IMR-90 (cell line): Measurements from ENCODE around the gene AOX1.
"Not testable (repeated sequence)": the region's sequence is repeated elsewhere in the genome, so short reads cannot be mapped to it uniquely, and the experiment has no call there.

ENCODE experiments used
- BHLHE40 ChIP-seq: fragments of 150-350 bp; IDR thresholded peaks from 2 replicates; pipeline ENCODE4 v1.6.1; 2016; ENCODE audit warnings: mild to moderate bottlenecking, low read depth, low read length
- CEBPB ChIP-seq: IDR thresholded peaks from 2 replicates; pipeline ENCODE4 v1.6.1; 2012; ENCODE audit warnings: low read depth, low read length, improper control_type of control experiment
- CHD1 ChIP-seq: IDR thresholded peaks from 2 replicates; pipeline ENCODE4 v1.6.1; 2012; ENCODE audit warnings: low read depth, low read length, improper control_type of control experiment
- CTCF ChIP-seq: conservative IDR thresholded peaks from 2 replicates; pipeline ENCODE4 v1.5.1; 2012; ENCODE audit warnings: mild to moderate bottlenecking, low read depth, low read length, improper control_type of control experiment
- MAFK ChIP-seq: IDR thresholded peaks from 2 replicates; pipeline ENCODE4 v1.6.1; 2012; ENCODE audit warnings: low read depth, low read length, improper control_type of control experiment
- MAZ ChIP-seq: IDR thresholded peaks from 2 replicates; pipeline ENCODE4 v1.6.1; 2012; ENCODE audit warnings: low read depth, mild to moderate bottlenecking, low read length, improper control_type of control experiment, moderate library complexity, borderline replicate concordance
- MXI1 ChIP-seq: IDR thresholded peaks from 2 replicates; pipeline ENCODE4 v1.6.1; 2012; ENCODE audit warnings: low read depth, mild to moderate bottlenecking, low read length, moderate library complexity, borderline replicate concordance
- NFE2L2 ChIP-seq: fragments of 150-350 bp; IDR thresholded peaks from 2 replicates; pipeline ENCODE4 v1.6.1; 2016; ENCODE audit warnings: low read depth, mild to moderate bottlenecking, low read length
- POLR2A ChIP-seq: IDR thresholded peaks from 2 replicates; pipeline ENCODE4 v1.6.1; 2012; ENCODE audit warnings: mild to moderate bottlenecking, low read depth, low read length
- RAD21 ChIP-seq: IDR thresholded peaks from 2 replicates; pipeline ENCODE4 v1.6.1; 2012; ENCODE audit warnings: low read length, improper control_type of control experiment
- RCOR1 ChIP-seq: IDR thresholded peaks from 2 replicates; pipeline ENCODE4 v1.6.1; 2012; ENCODE audit warnings: mild to moderate bottlenecking, low read length, improper control_type of control experiment; ENCODE audit not compliant: insufficient replicate concordance
- RFX5 ChIP-seq: IDR thresholded peaks from 2 replicates; pipeline ENCODE4 v1.8.0; 2012; ENCODE audit warnings: low read depth, mild to moderate bottlenecking, low read length, moderate library complexity
- SMC3 ChIP-seq: fragments of 150-350 bp; IDR thresholded peaks from 2 replicates; pipeline ENCODE4 v1.6.1; 2016; ENCODE audit warnings: low read depth, mild to moderate bottlenecking, antibody characterized with exemption, low read length, moderate library complexity
- USF2 ChIP-seq: fragments of 150-350 bp; IDR thresholded peaks from 2 replicates; pipeline ENCODE4 v1.6.1; 2017; ENCODE audit warnings: mild to moderate bottlenecking, antibody characterized with exemption, low read length, low read depth

- TF ChIP-seq CTCF, CEBPB, POLR2A, MXI1, RAD21, RFX5, BHLHE40, SMC3, MAFK, USF2, NFE2L2, RCOR1, CHD1, MAZ: not testable (repeated sequence)
These were observed 96.6 kb downstream of the AOX1 start for GRCh38 chr2:200682407-200682806.
